ENCODE data around the gene SLCO2B1.

GRCh38 chr11:75169101-75169885 lies 18.4 kb downstream of the SLCO2B1 start:
- TF ChIP-seq CTCF (IDR thresholded peaks at IDR 0.05) = no peak
- TF ChIP-seq POLR2A (IDR thresholded peaks at IDR 0.05) = no peak

Measured in Peyer's patch (tissue), 4 donors.